Measurements from ENCODE around the gene ATPAF1.

The ATPAF1 gene

DNA sequence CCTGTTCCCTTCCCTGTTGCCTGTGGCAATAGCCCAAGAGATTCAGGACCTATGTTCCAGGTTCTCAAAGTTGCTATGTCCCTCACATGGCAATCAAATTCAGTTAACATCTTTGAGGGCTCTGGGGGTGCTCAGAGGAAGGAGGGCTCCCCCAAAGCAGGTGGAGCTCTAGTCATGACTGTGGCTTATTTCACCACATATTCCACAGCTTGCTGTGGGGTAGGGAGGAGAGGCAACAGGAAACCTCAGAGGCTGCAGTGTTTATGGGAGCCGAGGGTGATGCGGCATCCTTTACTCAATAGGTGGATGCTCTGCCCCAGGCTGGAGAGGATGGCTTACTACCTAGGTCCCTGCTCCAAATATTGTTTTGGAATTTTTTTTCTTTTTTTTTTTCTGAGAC lies 62.9 kb downstream of the ATPAF1 start:
- Histone ChIP-seq H3K9ac (ENCODE audit: low read depth, low read length, poor library complexity, severe bottlenecking) (peak overlapping the region; percentile 74), H3K4me2 (ENCODE audit: low read depth, low read length, poor library complexity, severe bottlenecking) (peak overlapping the region; percentile 85)
- TF ChIP-seq, protein P1, sequence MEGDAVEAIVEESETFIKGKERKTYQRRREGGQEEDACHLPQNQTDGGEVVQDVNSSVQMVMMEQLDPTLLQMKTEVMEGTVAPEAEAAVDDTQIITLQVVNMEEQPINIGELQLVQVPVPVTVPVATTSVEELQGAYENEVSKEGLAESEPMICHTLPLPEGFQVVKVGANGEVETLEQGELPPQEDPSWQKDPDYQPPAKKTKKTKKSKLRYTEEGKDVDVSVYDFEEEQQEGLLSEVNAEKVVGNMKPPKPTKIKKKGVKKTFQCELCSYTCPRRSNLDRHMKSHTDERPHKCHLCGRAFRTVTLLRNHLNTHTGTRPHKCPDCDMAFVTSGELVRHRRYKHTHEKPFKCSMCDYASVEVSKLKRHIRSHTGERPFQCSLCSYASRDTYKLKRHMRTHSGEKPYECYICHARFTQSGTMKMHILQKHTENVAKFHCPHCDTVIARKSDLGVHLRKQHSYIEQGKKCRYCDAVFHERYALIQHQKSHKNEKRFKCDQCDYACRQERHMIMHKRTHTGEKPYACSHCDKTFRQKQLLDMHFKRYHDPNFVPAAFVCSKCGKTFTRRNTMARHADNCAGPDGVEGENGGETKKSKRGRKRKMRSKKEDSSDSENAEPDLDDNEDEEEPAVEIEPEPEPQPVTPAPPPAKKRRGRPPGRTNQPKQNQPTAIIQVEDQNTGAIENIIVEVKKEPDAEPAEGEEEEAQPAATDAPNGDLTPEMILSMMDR (conservative IDR thresholded peaks at IDR 0.05; ENCODE audit: low read length): no peak
- TF ChIP-seq EZH2phosphoT487 (IDR thresholded peaks at IDR 0.05; ENCODE audit: borderline replicate concordance): no peak

GRCh38 chr1:46603858-46604549 lies 64.2 kb downstream of the ATPAF1 start, which contains the start of gene MKNK1:
TSS of gene MKNK1 (minus strand) at chr1:46604268. CDS start at chr1:46583327, 20,941 bp downstream.
- no peaks in the 10 kb centered on the region for H3K36me3 ChIP-seq (ENCODE audit: insufficient read depth, low read length)
- peak within 1 kb of the TSS; percentile 88 for H2AFZ ChIP-seq (ENCODE audit: low read length)
- H3K9me3 ChIP-seq (ENCODE audit: insufficient read depth, low read depth, low read length): no peaks in the 10 kb centered on the region
- H3K4me3 ChIP-seq (ENCODE audit: low read length, poor library complexity, severe bottlenecking): peak within 1 kb of the TSS; percentile 81
- peaks cover 49% of the 10 kb centered on the region for H3K4me1 ChIP-seq (ENCODE audit: insufficient read depth, low read length, poor library complexity, severe bottlenecking)
- H3K27me3 ChIP-seq (ENCODE audit: insufficient read depth, low read length, poor library complexity, severe bottlenecking): no peaks in the 10 kb centered on the region
- peak within 1 kb of the TSS; percentile 85 for H3K4me2 ChIP-seq (ENCODE audit: low read depth, low read length, poor library complexity, severe bottlenecking)
- TF ChIP-seq, protein P1 (conservative IDR thresholded peaks at IDR 0.05; ENCODE audit: low read length): peak; percentile 29; the same call in 1 of the 2 replicates
- no peak for TF ChIP-seq EZH2phosphoT487 (IDR thresholded peaks at IDR 0.05; ENCODE audit: borderline replicate concordance)
- H3K79me2 ChIP-seq (ENCODE audit: insufficient read depth, low read length): peaks cover 15% of the 10 kb centered on the region; the same call in 1 of the 2 replicates
- no peaks in the 10 kb centered on the region for H3F3A ChIP-seq (ENCODE audit: low read depth)
- H3K9me2 ChIP-seq (replicated peaks; ENCODE audit: low read depth, low read length): no peaks in the 10 kb centered on the region
- peak within 1 kb of the TSS; percentile 74 for H3K9ac ChIP-seq (ENCODE audit: low read depth, low read length, poor library complexity, severe bottlenecking)
- no peaks in the 10 kb centered on the region for H4K20me1 ChIP-seq (ENCODE audit: insufficient read depth, low read length, poor library complexity, severe bottlenecking)

More for the DNA sequence above, 62.9 kb downstream of the ATPAF1 start:
- Histone ChIP-seq H3K4me1 (ENCODE audit: insufficient read depth, low read length, poor library complexity, severe bottlenecking) (peaks cover 40% of the 10 kb centered on the region), H4K20me1 (ENCODE audit: insufficient read depth, low read length, poor library complexity, severe bottlenecking) (no peaks in the 10 kb centered on the region), H3K9me3 (ENCODE audit: insufficient read depth, low read depth, low read length) (no peaks in the 10 kb centered on the region), H3F3A (ENCODE audit: low read depth) (no peaks in the 10 kb centered on the region), H2AFZ (ENCODE audit: low read length) (no peak overlapping the region), H3K79me2 (ENCODE audit: insufficient read depth, low read length) (peaks cover 15% of the 10 kb centered on the region; the same call in 1 of the 2 replicates), H3K4me3 (ENCODE audit: low read length, poor library complexity, severe bottlenecking) (peak overlapping the region; percentile 81), H3K9me2 (replicated peaks; ENCODE audit: low read depth, low read length) (no peaks in the 10 kb centered on the region), H3K27me3 (ENCODE audit: insufficient read depth, low read length, poor library complexity, severe bottlenecking) (no peaks in the 10 kb centered on the region), H3K36me3 (ENCODE audit: insufficient read depth, low read length) (no peaks in the 10 kb centered on the region)

GRCh38 chr1:46603481-46603857 lies 64.7 kb downstream of the ATPAF1 start:
- peak overlapping the region; percentile 86 for H2AFZ ChIP-seq (ENCODE audit: low read length)
- no peaks in the 10 kb centered on the region for H3K9me3 ChIP-seq (ENCODE audit: insufficient read depth, low read depth, low read length)
- no peaks in the 10 kb centered on the region for H3F3A ChIP-seq (ENCODE audit: low read depth)
- no peaks in the 10 kb centered on the region for H4K20me1 ChIP-seq (ENCODE audit: insufficient read depth, low read length, poor library complexity, severe bottlenecking)
- H3K9me2 ChIP-seq (replicated peaks; ENCODE audit: low read depth, low read length): no peaks in the 10 kb centered on the region
- TF ChIP-seq, protein P1 (conservative IDR thresholded peaks at IDR 0.05; ENCODE audit: low read length): no peak
- H3K4me2 ChIP-seq (ENCODE audit: low read depth, low read length, poor library complexity, severe bottlenecking): peak overlapping the region; percentile 85
- H3K9ac ChIP-seq (ENCODE audit: low read depth, low read length, poor library complexity, severe bottlenecking): peak overlapping the region; percentile 74
- no peaks in the 10 kb centered on the region for H3K27me3 ChIP-seq (ENCODE audit: insufficient read depth, low read length, poor library complexity, severe bottlenecking)
- H3K4me3 ChIP-seq (ENCODE audit: low read length, poor library complexity, severe bottlenecking): peak overlapping the region; percentile 81
- peaks cover 15% of the 10 kb centered on the region; the same call in 1 of the 2 replicates for H3K79me2 ChIP-seq (ENCODE audit: insufficient read depth, low read length)
- no peaks in the 10 kb centered on the region for H3K36me3 ChIP-seq (ENCODE audit: insufficient read depth, low read length)
- H3K4me1 ChIP-seq (ENCODE audit: insufficient read depth, low read length, poor library complexity, severe bottlenecking): peaks cover 54% of the 10 kb centered on the region
